WTC11 (cell line): Measurements from ENCODE around the gene CD74. TPM values are rescaled to one million over a fixed set of nuclear protein-coding genes. Genes with fewer than 3 reads are reported as not detected.
"Not testable (repeated sequence)": the region's sequence is repeated elsewhere in the genome, so short reads cannot be mapped to it uniquely, and the experiment has no call there.

Source experiments
- ATAC-seq: fragments of 200-7000 bp; cut with Tn5 transposase; 2 replicates; pipeline ENCODE4 v1.10.0; 2021; ENCODE audit warnings: mild to moderate bottlenecking, moderate library complexity
- CTCF ChIA-PET: fragments of 300-600 bp; sonication (Branson Sonifier 250); formaldehyde crosslinking; loops from one replicate; lab custom pipeline; 2021; ENCODE audit warnings: antibody characterized with exemption; lab: Charles Lee
- POLR2A ChIA-PET: fragments of 350-600 bp; sonication (Branson Sonifier 250); formaldehyde crosslinking; loops from one replicate; lab custom pipeline; 2021; ENCODE audit warnings: antibody characterized with exemption; lab: Charles Lee
- DNase-seq: peaks from one replicate; pipeline ENCODE4 v3.0.0; 2021; ENCODE audit warnings: low spot score
- H3K27ac Mint-ChIP-seq: 2 replicates; pipeline ENCODE4 v1.8.0; 2021; ENCODE audit warnings: mixed read lengths
- H3K27me3 Mint-ChIP-seq: 2 replicates; pipeline ENCODE4 v1.8.0; 2021; ENCODE audit warnings: low read depth, mild to moderate bottlenecking, moderate library complexity, mixed read lengths
- H3K36me3 Mint-ChIP-seq: 2 replicates; pipeline ENCODE4 v1.8.0; 2021; ENCODE audit warnings: mixed read lengths
- H3K4me1 Mint-ChIP-seq: 2 replicates; pipeline ENCODE4 v1.8.0; 2022; ENCODE audit warnings: mixed read lengths
- H3K4me3 Mint-ChIP-seq: 2 replicates; pipeline ENCODE4 v1.8.0; 2021; ENCODE audit warnings: mild to moderate bottlenecking, moderate library complexity, mixed read lengths
- H3K9me3 Mint-ChIP-seq: 2 replicates; pipeline ENCODE4 v1.8.0; 2021; ENCODE audit warnings: mixed read lengths
- ATF2 ChIP-seq: sonication (generic); formaldehyde crosslinking; IDR thresholded peaks from 2 replicates; pipeline ENCODE4 v1.8.1; 2022; ENCODE audit warnings: low read depth, missing genetic modification reagents, borderline replicate concordance
- ATF6 ChIP-seq: sonication (generic); formaldehyde crosslinking; IDR thresholded peaks from 2 replicates; pipeline ENCODE4 v1.8.1; 2023; ENCODE audit warnings: mild to moderate bottlenecking, missing genetic modification reagents
- CREM ChIP-seq: sonication (generic); formaldehyde crosslinking; IDR thresholded peaks from 2 replicates; pipeline ENCODE4 v1.8.1; 2022; ENCODE audit warnings: mild to moderate bottlenecking, missing genetic modification reagents, moderate library complexity
- ELF4 ChIP-seq: sonication (generic); formaldehyde crosslinking; IDR thresholded peaks from 2 replicates; pipeline ENCODE4 v1.8.1; 2022; ENCODE audit warnings: low read depth, mild to moderate bottlenecking, moderate library complexity, missing genetic modification reagents
- EMX1 ChIP-seq: fragments of 250-450 bp; sonication (Bioruptor Pico); IDR thresholded peaks from 2 replicates; pipeline ENCODE4 v1.8.0; 2021; ENCODE audit warnings: mild to moderate bottlenecking
- ERG ChIP-seq: fragments of 250-450 bp; sonication (Bioruptor Pico); IDR thresholded peaks from 2 replicates; pipeline ENCODE4 v1.8.0; 2021; ENCODE audit warnings: mild to moderate bottlenecking
- ETV6 ChIP-seq: sonication (generic); formaldehyde crosslinking; IDR thresholded peaks from 2 replicates; pipeline ENCODE4 v1.8.1; 2022; ENCODE audit warnings: mild to moderate bottlenecking, missing genetic modification reagents
- GABPB1 ChIP-seq: sonication (generic); formaldehyde crosslinking; IDR thresholded peaks from 2 replicates; pipeline ENCODE4 v1.8.1; 2023; ENCODE audit warnings: mild to moderate bottlenecking, missing genetic modification reagents
- HMGA2 ChIP-seq: fragments of 250-450 bp; sonication (Bioruptor Pico); IDR thresholded peaks from 2 replicates; pipeline ENCODE4 v1.4.0; 2021; ENCODE audit warnings: mild to moderate bottlenecking, moderate library complexity
- JAZF1 ChIP-seq: fragments of 250-450 bp; sonication (Bioruptor Pico); IDR thresholded peaks from 2 replicates; pipeline ENCODE4 v1.9.0; 2021; ENCODE audit warnings: moderate library complexity, mild to moderate bottlenecking, inconsistent platforms
- NR1H2 ChIP-seq: sonication (generic); formaldehyde crosslinking; IDR thresholded peaks from 2 replicates; pipeline ENCODE4 v1.9.0; 2021; ENCODE audit warnings: mild to moderate bottlenecking, moderate library complexity, missing genetic modification reagents
- RORB ChIP-seq: fragments of 250-450 bp; sonication (Bioruptor Pico); IDR thresholded peaks from 2 replicates; pipeline ENCODE4 v1.9.0; 2021; ENCODE audit warnings: mild to moderate bottlenecking
- SOX15 ChIP-seq: fragments of 250-450 bp; sonication (Bioruptor Pico); IDR thresholded peaks from 2 replicates; pipeline ENCODE4 v1.9.0; 2021; ENCODE audit warnings: mild to moderate bottlenecking
- ZMAT4 ChIP-seq: fragments of 250-450 bp; sonication (Bioruptor Pico); IDR thresholded peaks from 2 replicates; pipeline ENCODE4 v1.9.0; 2021; ENCODE audit warnings: mild to moderate bottlenecking
- ZNF121 ChIP-seq: sonication (generic); formaldehyde crosslinking; IDR thresholded peaks from 2 replicates; pipeline ENCODE4 v1.8.0; 2023; ENCODE audit warnings: missing genetic modification reagents
- ZNF416 ChIP-seq: fragments of 250-450 bp; sonication (Bioruptor Pico); IDR thresholded peaks from 2 replicates; pipeline ENCODE4 v1.9.0; 2021; ENCODE audit warnings: mild to moderate bottlenecking, inconsistent platforms
- total RNA-seq: library from RNA; stranded (reverse); gene quantifications from 3 replicates; pipeline ENCODE4 v1.2.3, GENCODE V29; 2021
- TF ChIP-seq, protein P1 (sequence below): fragments of 250-450 bp; sonication (Bioruptor Pico); IDR thresholded peaks from 2 replicates; pipeline ENCODE4 v1.9.0; 2021; ENCODE audit warnings: mild to moderate bottlenecking
- TF ChIP-seq, protein P2 (sequence below): sonication (generic); formaldehyde crosslinking; IDR thresholded peaks from 2 replicates; pipeline ENCODE4 v1.8.1; 2023; ENCODE audit warnings: mild to moderate bottlenecking, moderate library complexity, missing genetic modification reagents

The CD74 gene
- total RNA-seq, 1 experiment from 2014 or later = 28.2 TPM

GRCh38 chr5:150428106-150428876 lies 15.6 kb upstream of the CD74 start:
- TF ChIP-seq EMX1 = no peak
- peak; percentile 36; the same call in 1 of the 2 replicates for TF ChIP-seq GABPB1 (CRISPR knock-in tag)
- no peak for TF ChIP-seq ATF2
- DNase-seq (no peak), ATAC-seq (peak; percentile 33; the same call in 1 of the 2 replicates)
- H3K36me3 Mint-ChIP-seq = no peaks in the 10 kb centered on the region
- peaks cover 4% of the 10 kb centered on the region; the same call in 1 of the 2 replicates for H3K27me3 Mint-ChIP-seq
- H3K9me3 Mint-ChIP-seq = no peaks in the 10 kb centered on the region
- ChIA-PET POLR2A (no interaction called here), CTCF (interaction anchor here (1.2 to 2.8 kb wide), 2 partner anchors 30 to 117 kb away, joined by 3 to 10 read pairs; no protein-coding TSS in a partner anchor)
- no peaks in the 10 kb centered on the region for H3K4me1 Mint-ChIP-seq
- H3K4me3 Mint-ChIP-seq = no peak overlapping the region
- no peak overlapping the region for H3K27ac Mint-ChIP-seq

DNA sequence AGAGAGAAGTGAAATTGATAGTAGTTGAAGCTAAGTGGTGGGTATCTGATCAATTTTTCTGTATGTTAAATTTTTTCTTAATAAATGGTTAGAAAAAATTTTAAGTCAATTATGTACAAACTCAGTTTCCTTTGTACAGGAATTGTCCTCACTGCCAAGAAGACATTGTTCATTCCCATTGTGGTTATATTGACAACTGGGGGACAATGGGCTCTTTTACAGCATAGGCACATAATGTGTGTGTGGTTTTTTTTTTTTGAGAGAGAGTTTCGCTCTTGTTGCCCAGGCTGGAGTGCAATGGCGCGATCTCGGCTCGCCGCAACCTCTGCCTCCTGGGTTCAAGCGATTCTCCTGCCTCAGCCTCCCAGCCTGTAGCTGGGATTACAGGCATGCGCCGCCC lies 13.5 kb upstream of the CD74 start:
- POLR2A ChIA-PET, H3K9me3 Mint-ChIP-seq, DNase-seq, H3K27me3 Mint-ChIP-seq, H3K4me1 Mint-ChIP-seq, ATAC-seq, H3K27ac Mint-ChIP-seq, CTCF ChIA-PET, H3K36me3 Mint-ChIP-seq, H3K4me3 Mint-ChIP-seq: not testable (repeated sequence)

GRCh38 chr5:150422758-150423157 lies 10.0 kb upstream of the CD74 start:
- DNase-seq (no peak), ATAC-seq (no peak)
- no peaks in the 10 kb centered on the region; the same call in 1 of the 2 replicates for H3K27me3 Mint-ChIP-seq
- POLR2A ChIA-PET = interaction anchor here (0.5 kb wide), 1 partner anchor 12 kb away, joined by 3 read pairs; no protein-coding TSS in a partner anchor
- no peaks in the 10 kb centered on the region for H3K9me3 Mint-ChIP-seq
- no peak overlapping the region for H3K27ac Mint-ChIP-seq
- CTCF ChIA-PET = interaction anchor here (0.8 to 1.5 kb wide), 4 partner anchors 12 to 356 kb away, joined by 3 to 4 read pairs (median 4); partner anchors contain the start of gene SMIM3
- no peak overlapping the region for H3K4me3 Mint-ChIP-seq
- no peaks in the 10 kb centered on the region for H3K36me3 Mint-ChIP-seq
- peaks cover 11% of the 10 kb centered on the region for H3K4me1 Mint-ChIP-seq
- no peak for TF ChIP-seq GABPB1 (CRISPR knock-in tag)
- TF ChIP-seq JAZF1 = no peak
- TF ChIP-seq, protein P1, sequence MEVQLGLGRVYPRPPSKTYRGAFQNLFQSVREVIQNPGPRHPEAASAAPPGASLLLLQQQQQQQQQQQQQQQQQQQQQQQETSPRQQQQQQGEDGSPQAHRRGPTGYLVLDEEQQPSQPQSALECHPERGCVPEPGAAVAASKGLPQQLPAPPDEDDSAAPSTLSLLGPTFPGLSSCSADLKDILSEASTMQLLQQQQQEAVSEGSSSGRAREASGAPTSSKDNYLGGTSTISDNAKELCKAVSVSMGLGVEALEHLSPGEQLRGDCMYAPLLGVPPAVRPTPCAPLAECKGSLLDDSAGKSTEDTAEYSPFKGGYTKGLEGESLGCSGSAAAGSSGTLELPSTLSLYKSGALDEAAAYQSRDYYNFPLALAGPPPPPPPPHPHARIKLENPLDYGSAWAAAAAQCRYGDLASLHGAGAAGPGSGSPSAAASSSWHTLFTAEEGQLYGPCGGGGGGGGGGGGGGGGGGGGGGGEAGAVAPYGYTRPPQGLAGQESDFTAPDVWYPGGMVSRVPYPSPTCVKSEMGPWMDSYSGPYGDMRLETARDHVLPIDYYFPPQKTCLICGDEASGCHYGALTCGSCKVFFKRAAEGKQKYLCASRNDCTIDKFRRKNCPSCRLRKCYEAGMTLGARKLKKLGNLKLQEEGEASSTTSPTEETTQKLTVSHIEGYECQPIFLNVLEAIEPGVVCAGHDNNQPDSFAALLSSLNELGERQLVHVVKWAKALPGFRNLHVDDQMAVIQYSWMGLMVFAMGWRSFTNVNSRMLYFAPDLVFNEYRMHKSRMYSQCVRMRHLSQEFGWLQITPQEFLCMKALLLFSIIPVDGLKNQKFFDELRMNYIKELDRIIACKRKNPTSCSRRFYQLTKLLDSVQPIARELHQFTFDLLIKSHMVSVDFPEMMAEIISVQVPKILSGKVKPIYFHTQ (CRISPR knock-in tag) = no peak
- no peak for TF ChIP-seq ETV6
- TF ChIP-seq RORB (CRISPR knock-in tag) = no peak
- TF ChIP-seq SOX15 (CRISPR knock-in tag) = no peak
- TF ChIP-seq HMGA2 (CRISPR knock-in tag) = no peak
- TF ChIP-seq CREM (CRISPR knock-in tag) = no peak
- TF ChIP-seq ZMAT4 (CRISPR knock-in tag) = no peak
- TF ChIP-seq ZNF121 (CRISPR knock-in tag) = no peak
- TF ChIP-seq ELF4 (CRISPR knock-in tag) = no peak
- TF ChIP-seq ZNF416 (CRISPR knock-in tag) = no peak
- TF ChIP-seq ERG (CRISPR knock-in tag) = no peak
- no peak for TF ChIP-seq NR1H2 (CRISPR knock-in tag)
- TF ChIP-seq, protein P2, sequence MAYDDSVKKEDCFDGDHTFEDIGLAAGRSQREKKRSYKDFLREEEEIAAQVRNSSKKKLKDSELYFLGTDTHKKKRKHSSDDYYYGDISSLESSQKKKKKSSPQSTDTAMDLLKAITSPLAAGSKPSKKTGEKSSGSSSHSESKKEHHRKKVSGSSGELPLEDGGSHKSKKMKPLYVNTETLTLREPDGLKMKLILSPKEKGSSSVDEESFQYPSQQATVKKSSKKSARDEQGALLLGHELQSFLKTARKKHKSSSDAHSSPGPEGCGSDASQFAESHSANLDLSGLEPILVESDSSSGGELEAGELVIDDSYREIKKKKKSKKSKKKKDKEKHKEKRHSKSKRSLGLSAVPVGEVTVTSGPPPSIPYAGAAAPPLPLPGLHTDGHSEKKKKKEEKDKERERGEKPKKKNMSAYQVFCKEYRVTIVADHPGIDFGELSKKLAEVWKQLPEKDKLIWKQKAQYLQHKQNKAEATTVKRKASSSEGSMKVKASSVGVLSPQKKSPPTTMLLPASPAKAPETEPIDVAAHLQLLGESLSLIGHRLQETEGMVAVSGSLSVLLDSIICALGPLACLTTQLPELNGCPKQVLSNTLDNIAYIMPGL (CRISPR knock-in tag) = no peak
- no peak for TF ChIP-seq ATF6 (CRISPR knock-in tag)
